ENCODE results near the gene KRTAP5-2.
"Not testable (repeated sequence)": the region's sequence is repeated elsewhere in the genome, so short reads cannot be mapped to it uniquely, and the experiment has no call there.

The KRTAP5-2 gene

DNA sequence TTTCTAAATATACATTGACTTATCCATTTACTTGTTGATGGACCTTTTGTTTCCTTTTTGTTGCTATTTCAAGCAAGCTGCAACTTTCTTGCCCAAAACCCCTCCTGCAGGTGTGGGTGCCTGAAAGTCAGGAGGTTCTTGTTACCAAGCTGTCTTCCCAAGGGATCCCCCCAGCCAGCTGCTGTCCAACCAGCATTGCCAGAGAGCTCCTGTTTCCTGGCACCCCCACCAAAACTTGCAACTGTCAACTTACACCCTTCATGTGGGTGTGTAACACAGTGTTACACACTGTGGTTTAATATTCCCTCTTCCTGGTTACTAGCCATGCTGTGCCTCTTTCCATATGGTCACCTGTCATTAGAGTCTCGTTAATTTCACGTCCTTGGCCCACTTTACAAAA is 11.4 kb downstream of the KRTAP5-2 start:
- TF ChIP-seq, protein P1, sequence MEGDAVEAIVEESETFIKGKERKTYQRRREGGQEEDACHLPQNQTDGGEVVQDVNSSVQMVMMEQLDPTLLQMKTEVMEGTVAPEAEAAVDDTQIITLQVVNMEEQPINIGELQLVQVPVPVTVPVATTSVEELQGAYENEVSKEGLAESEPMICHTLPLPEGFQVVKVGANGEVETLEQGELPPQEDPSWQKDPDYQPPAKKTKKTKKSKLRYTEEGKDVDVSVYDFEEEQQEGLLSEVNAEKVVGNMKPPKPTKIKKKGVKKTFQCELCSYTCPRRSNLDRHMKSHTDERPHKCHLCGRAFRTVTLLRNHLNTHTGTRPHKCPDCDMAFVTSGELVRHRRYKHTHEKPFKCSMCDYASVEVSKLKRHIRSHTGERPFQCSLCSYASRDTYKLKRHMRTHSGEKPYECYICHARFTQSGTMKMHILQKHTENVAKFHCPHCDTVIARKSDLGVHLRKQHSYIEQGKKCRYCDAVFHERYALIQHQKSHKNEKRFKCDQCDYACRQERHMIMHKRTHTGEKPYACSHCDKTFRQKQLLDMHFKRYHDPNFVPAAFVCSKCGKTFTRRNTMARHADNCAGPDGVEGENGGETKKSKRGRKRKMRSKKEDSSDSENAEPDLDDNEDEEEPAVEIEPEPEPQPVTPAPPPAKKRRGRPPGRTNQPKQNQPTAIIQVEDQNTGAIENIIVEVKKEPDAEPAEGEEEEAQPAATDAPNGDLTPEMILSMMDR (IDR thresholded peaks at IDR 0.05; ENCODE audit: low read depth, low read length, missing control alignments) = no peak
- no peak for DNase-seq (ENCODE audit: extremely low read depth, low read depth)
- no peak overlapping the region for H3K4me3 ChIP-seq (replicated peaks; ENCODE audit: low read depth, low read length)

DNA sequence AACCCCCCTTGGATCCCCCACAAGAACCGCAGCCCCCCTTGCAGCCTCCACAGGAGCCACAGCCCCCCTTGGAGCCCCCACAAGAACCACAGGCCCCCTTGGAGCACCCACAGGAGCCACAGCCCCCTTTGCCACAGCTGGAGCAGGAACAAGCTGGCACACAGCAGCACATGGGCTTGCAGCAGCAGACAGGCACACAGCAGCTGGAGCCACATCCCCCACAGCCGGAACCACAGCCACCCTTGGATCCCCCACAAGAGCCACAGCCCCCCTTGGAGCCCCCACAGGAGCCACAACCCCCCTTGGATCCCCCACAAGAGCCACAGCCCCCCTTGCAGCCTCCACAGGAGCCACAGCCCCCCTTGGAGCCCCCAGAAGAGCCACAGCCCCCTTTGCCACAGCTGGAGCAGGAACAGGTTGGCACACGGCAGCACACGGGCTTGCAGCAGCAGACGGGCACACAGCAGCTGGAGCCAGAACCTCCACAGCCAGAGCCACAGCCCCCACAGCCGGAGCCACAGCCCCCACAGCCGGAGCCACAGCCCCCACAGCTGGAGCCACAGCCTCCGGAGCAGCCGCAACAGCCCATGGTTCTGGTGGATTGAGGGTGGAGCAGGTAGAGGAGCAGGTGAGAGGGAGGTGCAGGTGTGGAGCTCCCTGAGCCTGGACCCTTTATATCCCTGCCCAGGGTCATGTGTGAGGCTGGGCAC is 13.3 kb downstream of the KRTAP5-2 start, which contains the start of gene KRTAP5-1:
Gene KRTAP5-1, minus strand, starts transcription at position 623 of the 710 bp plus-strand sequence. Its CDS starts 34 bp downstream, at position 589.
- H3K4me3 ChIP-seq (replicated peaks; ENCODE audit: low read depth, low read length); DNase-seq (ENCODE audit: extremely low read depth, low read depth): not testable (repeated sequence)

DNA sequence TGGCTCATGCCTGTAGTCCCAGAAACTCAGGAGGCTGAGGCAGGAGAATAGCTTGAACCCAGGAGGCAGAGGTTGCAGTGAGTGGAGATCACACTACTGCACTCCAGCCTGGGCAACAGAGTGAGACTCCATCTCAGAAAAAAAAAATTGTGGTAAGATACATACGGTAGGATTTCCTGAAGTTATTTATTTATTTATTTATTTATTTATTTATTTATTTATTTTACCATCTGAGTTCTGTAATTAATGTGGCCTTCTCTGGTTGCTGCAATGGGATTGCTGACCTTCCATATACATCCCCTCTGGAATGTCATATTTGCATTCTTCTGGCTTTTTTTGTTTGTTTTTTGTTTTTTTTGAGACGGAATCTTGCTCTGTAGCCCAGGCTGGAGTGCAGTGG is 15.2 kb downstream of the KRTAP5-2 start:
- not testable (repeated sequence) for DNase-seq (ENCODE audit: extremely low read depth, low read depth)

DNA sequence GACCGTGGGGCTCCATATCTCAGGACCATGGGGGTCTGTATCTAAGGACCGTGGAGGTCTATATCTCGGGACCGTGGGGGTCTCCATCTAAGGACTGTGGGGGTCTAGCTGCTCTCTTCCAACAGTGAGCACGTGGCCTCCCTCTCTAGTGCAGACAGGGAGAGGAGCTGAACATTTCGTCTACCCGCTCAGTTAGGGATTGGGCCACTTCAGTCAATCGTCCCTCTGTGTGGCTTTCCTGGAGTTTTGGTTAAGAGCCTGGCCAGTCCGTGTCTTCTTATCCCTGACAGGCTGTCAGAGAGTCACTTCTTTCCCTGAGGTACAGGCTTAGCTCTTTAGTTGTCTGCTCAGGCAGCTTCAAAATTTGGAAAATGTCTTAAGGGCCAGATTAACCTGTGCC is 16.1 kb downstream of the KRTAP5-2 start:
- H3K4me3 ChIP-seq (replicated peaks; ENCODE audit: low read depth, low read length) = no peak overlapping the region
- TF ChIP-seq, protein P1 (IDR thresholded peaks at IDR 0.05; ENCODE audit: low read depth, low read length, missing control alignments) = no peak
- no peak for DNase-seq (ENCODE audit: extremely low read depth, low read depth)

More for the DNA sequence above, 15.2 kb downstream of the KRTAP5-2 start:
- H3K4me3 ChIP-seq (replicated peaks; ENCODE audit: low read depth, low read length) = not testable (repeated sequence)

DNA sequence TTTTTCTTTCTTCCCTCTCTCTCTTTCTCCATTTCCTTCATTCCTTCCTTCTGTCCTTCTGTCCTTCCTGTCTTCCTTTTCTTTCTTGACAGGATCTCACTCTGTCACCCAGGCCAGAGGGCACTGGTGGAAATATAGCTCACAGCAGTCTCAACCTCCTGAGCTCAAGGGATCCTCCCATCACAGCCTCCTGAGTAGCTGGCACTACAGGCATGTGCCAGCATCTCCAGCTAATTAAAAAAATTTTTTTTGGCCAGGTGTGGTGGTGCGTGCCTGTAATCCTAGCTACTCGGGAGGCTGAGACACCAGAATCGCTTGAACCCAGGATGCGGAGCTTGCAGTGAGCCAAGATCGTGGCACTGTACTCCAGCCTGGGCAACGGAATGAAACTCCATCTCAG is 21.3 kb downstream of the KRTAP5-2 start:
- TF ChIP-seq, protein P1 (IDR thresholded peaks at IDR 0.05; ENCODE audit: low read depth, low read length, missing control alignments) = no peak
- H3K4me3 ChIP-seq (replicated peaks; ENCODE audit: low read depth, low read length) = no peak overlapping the region
- DNase-seq (ENCODE audit: extremely low read depth, low read depth) = no peak

DNA sequence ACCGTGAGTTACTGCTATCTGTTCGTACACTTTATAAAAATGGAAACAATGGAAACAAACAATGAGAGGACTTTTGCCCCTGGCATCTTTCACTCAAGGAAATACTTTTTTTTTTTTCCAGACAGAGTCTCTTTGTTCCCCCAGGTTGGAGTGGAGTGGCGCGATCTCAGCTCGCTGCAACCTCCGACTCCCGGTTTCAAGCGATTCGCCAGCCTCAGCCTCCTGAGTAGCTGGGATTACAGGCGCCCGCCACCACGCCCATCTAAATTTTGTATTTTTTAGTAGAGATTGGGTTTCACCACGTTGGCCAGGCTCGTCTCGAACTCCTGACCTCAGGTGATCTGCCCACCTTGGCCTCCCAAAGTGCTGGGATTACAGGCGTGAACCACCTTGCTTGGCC is 22.3 kb downstream of the KRTAP5-2 start:
- not testable (repeated sequence) for H3K4me3 ChIP-seq (replicated peaks; ENCODE audit: low read depth, low read length)

DNA sequence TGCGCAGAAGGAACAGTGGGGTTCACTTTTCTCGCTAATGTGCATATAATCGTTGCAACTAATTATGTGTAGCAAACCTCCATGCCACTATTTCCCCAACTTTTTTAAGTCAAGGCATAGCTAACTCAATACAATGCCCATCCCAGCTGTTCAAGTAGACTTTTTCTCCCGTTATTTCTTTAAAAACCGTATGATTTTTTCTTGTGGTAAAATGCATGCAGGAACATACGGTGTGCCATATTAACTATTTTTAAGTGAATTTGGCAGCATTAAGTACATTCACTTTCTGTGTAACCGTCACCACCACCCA is 23.2 kb downstream of the KRTAP5-2 start:
- H3K4me3 ChIP-seq (replicated peaks; ENCODE audit: low read depth, low read length) = no peak overlapping the region
- TF ChIP-seq, protein P1 (IDR thresholded peaks at IDR 0.05; ENCODE audit: low read depth, low read length, missing control alignments) = no peak
- no peak for DNase-seq (ENCODE audit: extremely low read depth, low read depth)

More for the DNA sequence above, 22.3 kb downstream of the KRTAP5-2 start:
- not testable (repeated sequence) for DNase-seq (ENCODE audit: extremely low read depth, low read depth)

DNA sequence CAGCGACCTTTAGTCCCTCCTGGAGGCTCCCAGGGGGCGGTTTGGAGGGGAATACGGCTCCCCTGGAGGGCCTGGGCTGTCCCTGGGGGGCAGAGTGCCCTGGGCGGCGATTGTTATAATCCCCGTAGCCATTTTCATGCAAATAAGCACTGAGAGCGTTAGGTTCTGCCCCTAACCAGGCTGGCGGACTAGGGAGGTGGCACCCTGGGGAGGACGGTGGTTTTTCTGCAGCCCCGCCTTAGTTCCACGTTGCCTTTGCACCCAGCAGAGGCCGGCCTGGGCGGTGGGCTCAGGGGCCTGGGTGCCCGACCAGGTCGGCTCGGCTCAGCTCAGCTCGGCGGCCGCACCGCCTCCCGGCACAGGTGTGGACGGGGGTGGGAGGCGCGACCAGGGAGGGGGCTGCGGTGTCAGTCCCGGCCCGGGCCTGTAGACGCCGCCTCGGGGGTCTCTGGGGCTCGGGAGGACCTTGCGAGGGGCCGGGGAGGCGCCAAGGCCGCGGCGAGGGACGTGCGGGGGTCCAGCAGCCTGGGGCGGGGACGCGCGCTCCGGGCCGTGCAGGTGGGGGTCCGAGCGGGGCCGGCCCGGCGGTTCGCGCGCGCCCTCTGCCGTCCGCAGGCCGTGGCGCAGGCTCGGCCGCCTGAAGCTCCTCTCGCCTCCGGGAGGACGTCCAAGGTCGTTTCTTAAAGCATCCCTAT is 23.7 kb downstream of the KRTAP5-2 start:
- H3K4me3 ChIP-seq (replicated peaks; ENCODE audit: low read depth, low read length) = no peak overlapping the region
- TF ChIP-seq, protein P1 (IDR thresholded peaks at IDR 0.05; ENCODE audit: low read depth, low read length, missing control alignments) = peak; percentile 71
- no peak for DNase-seq (ENCODE audit: extremely low read depth, low read depth)
